DOHH2 (cell line): ENCODE results near the gene ASPDH.

Source experiments
- H3F3A ChIP-seq: fragments of 200-600 bp; sonication (generic), shearing (Covaris generic); 2 replicates; pipeline ENCODE4 v1.6.0; 2016; ENCODE audit warnings: antibody characterized with exemption, mild to moderate bottlenecking; ENCODE audit not compliant: control insufficient read depth, insufficient read depth
- H3K27ac ChIP-seq: fragments of 200-600 bp; sonication (generic); 2 replicates; pipeline ENCODE4 v1.5.1; 2014; ENCODE audit warnings: low read depth, mild to moderate bottlenecking, low read length, moderate library complexity
- H3K27me3 ChIP-seq: fragments of 200-600 bp; sonication (generic); 2 replicates; pipeline ENCODE4 v1.6.1; 2014; ENCODE audit warnings: mild to moderate bottlenecking, low read length, mixed read lengths; ENCODE audit not compliant: control insufficient read depth
- H3K36me3 ChIP-seq: fragments of 200-600 bp; sonication (generic); 2 replicates; pipeline ENCODE4 v1.6.1; 2014; ENCODE audit warnings: mild to moderate bottlenecking, low read length, moderate library complexity, mixed read lengths; ENCODE audit not compliant: control insufficient read depth
- H3K4me1 ChIP-seq: fragments of 200-600 bp; sonication (generic); 2 replicates; pipeline ENCODE4 v1.6.1; 2014; ENCODE audit warnings: mild to moderate bottlenecking, low read length, mixed read lengths; ENCODE audit not compliant: control insufficient read depth
- H3K4me2 ChIP-seq: fragments of 200-600 bp; sonication (generic); 2 replicates; pipeline ENCODE4 v1.6.0; 2014; ENCODE audit warnings: mild to moderate bottlenecking, low read length, moderate library complexity
- H3K4me3 ChIP-seq: fragments of 200-600 bp; sonication (generic); 2 replicates; pipeline ENCODE4 v1.5.1; 2014; ENCODE audit warnings: mild to moderate bottlenecking, low read length, mixed read lengths
- H3K79me2 ChIP-seq: fragments of 200-600 bp; sonication (generic); 2 replicates; pipeline ENCODE4 v1.6.1; 2014; ENCODE audit warnings: mild to moderate bottlenecking, low read length, mixed read lengths; ENCODE audit not compliant: control insufficient read depth
- H3K9me2 ChIP-seq: fragments of 200-600 bp; sonication (generic); replicated peaks from 2 replicates; pipeline ENCODE4 v1.6.1; 2014; ENCODE audit warnings: mild to moderate bottlenecking, low read length, mixed read lengths; ENCODE audit not compliant: control insufficient read depth
- H3K9me3 ChIP-seq: fragments of 200-600 bp; sonication (generic); 2 replicates; pipeline ENCODE4 v1.6.1; 2014; ENCODE audit warnings: antibody characterized with exemption, low read length, mixed read lengths; ENCODE audit not compliant: control insufficient read depth, insufficient read depth
- H4K20me1 ChIP-seq: fragments of 200-600 bp; sonication (generic); 2 replicates; pipeline ENCODE4 v1.6.0; 2014; ENCODE audit warnings: low read depth, mild to moderate bottlenecking, antibody characterized with exemption, low read length, moderate library complexity; ENCODE audit not compliant: control insufficient read depth, insufficient read depth
- CTCF ChIP-seq: fragments of 200-600 bp; sonication (generic); IDR thresholded peaks from one replicate; pipeline ENCODE4 v1.5.1; 2014; ENCODE audit warnings: antibody characterized with exemption, mild to moderate bottlenecking, low read depth, low read length; ENCODE audit not compliant: poor library complexity, severe bottlenecking
- EZH2phosphoT487 ChIP-seq: fragments of 200-600 bp; sonication (generic); IDR thresholded peaks from 2 replicates; pipeline ENCODE4 v1.6.1; 2017; ENCODE audit warnings: borderline replicate concordance, mild to moderate bottlenecking, antibody characterized with exemption, low read length, moderate library complexity, mixed read lengths

The ASPDH gene

GRCh38 chr19:50513746-50514345, at the start of gene ASPDH:
ASPDH (minus strand) TSS chr19:50513913; CDS start chr19:50513823, 90 bp downstream.
- Histone ChIP-seq H3K4me2 (no peak within 1 kb of the TSS), H3F3A (no peaks in the 10 kb centered on the region), H3K79me2 (peaks cover 3% of the 10 kb centered on the region; the same call in 1 of the 2 replicates), H3K9me3 (no peaks in the 10 kb centered on the region), H4K20me1 (no peaks in the 10 kb centered on the region), H3K27ac (no peak within 1 kb of the TSS), H3K27me3 (no peaks in the 10 kb centered on the region), H3K4me3 (no peak within 1 kb of the TSS), H3K36me3 (no peaks in the 10 kb centered on the region), H3K9me2 (no peaks in the 10 kb centered on the region), H3K4me1 (peaks cover 14% of the 10 kb centered on the region)
- TF ChIP-seq EZH2phosphoT487 (no peak), CTCF (no peak)

GRCh38 chr19:50562996-50563395, 49.3 kb upstream of the ASPDH start:
- no peaks in the 10 kb centered on the region for H3F3A ChIP-seq
- no peaks in the 10 kb centered on the region for H3K36me3 ChIP-seq
- no peak overlapping the region for H3K27ac ChIP-seq
- no peaks in the 10 kb centered on the region for H3K4me1 ChIP-seq
- H3K9me3 ChIP-seq: no peaks in the 10 kb centered on the region
- no peak for TF ChIP-seq EZH2phosphoT487
- TF ChIP-seq CTCF: no peak
- no peaks in the 10 kb centered on the region for H4K20me1 ChIP-seq
- H3K9me2 ChIP-seq: no peaks in the 10 kb centered on the region
- no peaks in the 10 kb centered on the region for H3K79me2 ChIP-seq
- H3K4me2 ChIP-seq: no peak overlapping the region
- peaks cover 39% of the 10 kb centered on the region for H3K27me3 ChIP-seq
- no peak overlapping the region for H3K4me3 ChIP-seq

- Histone ChIP-seq H3K4me3 (no peak overlapping the region), H3K4me2 (no peak overlapping the region), H3K4me1 (no peaks in the 10 kb centered on the region), H3K36me3 (no peaks in the 10 kb centered on the region), H3K79me2 (no peaks in the 10 kb centered on the region), H3K9me3 (no peaks in the 10 kb centered on the region), H3K9me2 (no peaks in the 10 kb centered on the region), H3K27me3 (peaks cover 40% of the 10 kb centered on the region), H4K20me1 (no peaks in the 10 kb centered on the region), H3K27ac (no peak overlapping the region), H3F3A (no peaks in the 10 kb centered on the region)
- TF ChIP-seq CTCF: no peak
Observed at GRCh38 chr19:50562329-50562728, 48.6 kb upstream of the ASPDH start.
